Tibial nerve (tissue), 4 donors: ENCODE data around the gene CARD10. TPM values are rescaled to one million over a fixed set of nuclear protein-coding genes. Genes with fewer than 3 reads are reported as not detected.

Source experiments
- DNase-seq, 2 donors: peaks; one replicate each; pipeline ENCODE4 v3.0.0-alpha.2; 2019; ENCODE audit warnings: low spot score in 2 of 2
- H3K27ac ChIP-seq, 4 donors: fragments of 200-600 bp; sonication (generic) in 3 of 4; one replicate each; pipeline ENCODE4 v1.5.1; 2017 to 2019; ENCODE audit warnings: mild to moderate bottlenecking in 1 of 4
- H3K27me3 ChIP-seq, 2 donors: fragments of 200-600 bp; sonication (generic) in 1 of 2; one replicate each; pipeline versions ENCODE4 v1.5.1 to v1.6.0; 2017 to 2019
- H3K36me3 ChIP-seq, 3 donors: fragments of 200-600 bp; sonication (generic); one replicate each; pipeline ENCODE4 v1.5.1; 2018 to 2019
- H3K4me1 ChIP-seq, 4 donors: fragments of 200-600 bp; sonication (generic) in 3 of 4; one replicate each; pipeline ENCODE4 v1.5.1; 2017 to 2019
- H3K4me3 ChIP-seq, 4 donors: fragments of 200-600 bp; sonication (generic) in 3 of 4; one replicate each; pipeline ENCODE4 v1.5.1; 2017 to 2019; ENCODE audit warnings: mild to moderate bottlenecking in 1 of 4, moderate library complexity in 1 of 4
- H3K9me3 ChIP-seq, 4 donors: fragments of 200-600 bp; sonication (generic) in 3 of 4; one replicate each; pipeline ENCODE4 v1.5.1; 2017 to 2019
- EP300 ChIP-seq, 2 donors: sonication (generic); formaldehyde crosslinking; IDR thresholded peaks; one replicate each; pipeline ENCODE4 v1.6.1; 2017; ENCODE audit warnings: antibody characterized with exemption in 2 of 2, mild to moderate bottlenecking in 1 of 2
- POLR2A ChIP-seq, 2 donors: fragments of 450-650 bp; IDR thresholded peaks; one replicate each; pipeline ENCODE4 v1.6.1; 2017; ENCODE audit warnings: antibody characterized with exemption in 2 of 2, mild to moderate bottlenecking in 2 of 2, moderate library complexity in 2 of 2
- WGBS, 2 donors: methylation state at CpG; one replicate each; pipeline ENCODE4 v1.1.5; 2018; 5-methylcytosine and 5-hydroxymethylcytosine counted together
- total RNA-seq, 4 donors: library from RNA; depleted of rRNA; stranded (reverse); fragments of >200 nt; gene quantifications; one replicate each; pipeline ENCODE4 v1.1.0, GENCODE V29; 2016
- TF ChIP-seq, protein P1 (sequence below), 5 experiments: fragments of 200-600 bp in 3 of 5; fragments of 450-650 bp in 2 of 5; sonication (generic) in 3 of 5; IDR thresholded peaks; one replicate each; pipeline ENCODE4 v1.5.1; 2016 to 2019; ENCODE audit warnings: antibody characterized with exemption in 5 of 5, mild to moderate bottlenecking in 3 of 5, moderate library complexity in 2 of 5

The CARD10 gene
- total RNA-seq, 4 donors from 2014 or later = 12.5 to 21.6 (median 17.0) TPM

DNA sequence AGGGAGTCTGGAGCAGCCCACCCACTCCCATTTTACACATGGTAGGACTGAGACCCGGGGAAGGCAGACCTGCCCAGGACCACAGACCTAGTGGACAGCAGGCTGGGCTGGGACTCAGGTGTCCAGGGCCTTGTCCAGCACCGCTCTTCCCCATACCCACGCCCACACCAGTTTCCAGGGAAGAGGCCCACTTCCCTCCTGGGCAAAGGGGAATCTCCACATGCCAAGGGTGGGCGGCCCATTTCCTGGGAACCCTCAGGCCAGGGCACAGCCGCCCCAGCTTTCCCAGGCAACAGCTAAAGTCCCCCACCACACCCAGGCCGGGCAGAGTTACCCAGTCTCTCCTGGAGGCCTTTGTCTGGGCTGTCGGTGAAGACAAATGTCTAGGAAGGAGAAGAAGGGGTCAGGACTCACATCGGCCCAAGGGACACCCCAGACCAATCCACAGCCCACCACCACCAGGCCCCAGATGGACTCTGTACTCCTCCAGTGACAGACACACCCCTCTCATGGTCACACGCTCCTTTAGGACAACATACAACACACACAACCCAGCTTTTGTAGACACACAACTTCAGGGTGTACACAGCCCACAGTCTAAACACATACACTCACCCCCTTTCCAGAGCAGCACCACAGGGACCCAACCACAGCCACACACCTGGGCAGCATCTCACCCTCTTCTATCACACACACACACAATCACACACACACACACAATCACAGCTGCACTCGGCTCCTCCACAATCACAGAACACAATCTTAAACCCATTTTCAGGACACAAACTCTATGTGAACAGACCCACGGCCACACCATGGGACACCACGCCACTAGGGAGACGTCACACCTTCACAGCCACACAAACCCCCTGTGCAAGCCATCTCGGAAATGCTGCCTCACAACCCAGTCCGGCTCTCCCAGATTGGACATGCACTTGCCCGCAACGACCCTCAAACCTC, 38.5 kb downstream of the CARD10 start:
- DNase-seq = no peak
- Histone ChIP-seq H3K4me3 (no peak overlapping the region), H3K4me1 (peaks cover 0 to 11% (median 5%) of the 10 kb centered on the region in 4 donors), H3K27me3 (peaks cover 0 to 15% of the 10 kb centered on the region in 2 donors), H3K9me3 (no peaks in the 10 kb centered on the region), H3K27ac (no peak overlapping the region), H3K36me3 (peaks cover 0 to 7% (median 0%) of the 10 kb centered on the region in 3 donors)
- WGBS, 2 donors = 79 to 85% methylated on average over 17 of the region's 17 CpGs
- TF ChIP-seq, protein P1, sequence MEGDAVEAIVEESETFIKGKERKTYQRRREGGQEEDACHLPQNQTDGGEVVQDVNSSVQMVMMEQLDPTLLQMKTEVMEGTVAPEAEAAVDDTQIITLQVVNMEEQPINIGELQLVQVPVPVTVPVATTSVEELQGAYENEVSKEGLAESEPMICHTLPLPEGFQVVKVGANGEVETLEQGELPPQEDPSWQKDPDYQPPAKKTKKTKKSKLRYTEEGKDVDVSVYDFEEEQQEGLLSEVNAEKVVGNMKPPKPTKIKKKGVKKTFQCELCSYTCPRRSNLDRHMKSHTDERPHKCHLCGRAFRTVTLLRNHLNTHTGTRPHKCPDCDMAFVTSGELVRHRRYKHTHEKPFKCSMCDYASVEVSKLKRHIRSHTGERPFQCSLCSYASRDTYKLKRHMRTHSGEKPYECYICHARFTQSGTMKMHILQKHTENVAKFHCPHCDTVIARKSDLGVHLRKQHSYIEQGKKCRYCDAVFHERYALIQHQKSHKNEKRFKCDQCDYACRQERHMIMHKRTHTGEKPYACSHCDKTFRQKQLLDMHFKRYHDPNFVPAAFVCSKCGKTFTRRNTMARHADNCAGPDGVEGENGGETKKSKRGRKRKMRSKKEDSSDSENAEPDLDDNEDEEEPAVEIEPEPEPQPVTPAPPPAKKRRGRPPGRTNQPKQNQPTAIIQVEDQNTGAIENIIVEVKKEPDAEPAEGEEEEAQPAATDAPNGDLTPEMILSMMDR (IDR thresholded peaks at IDR 0.05) = no peak
- TF ChIP-seq POLR2A (IDR thresholded peaks at IDR 0.05) = no peak
- no peak for TF ChIP-seq EP300 (IDR thresholded peaks at IDR 0.05)

DNA sequence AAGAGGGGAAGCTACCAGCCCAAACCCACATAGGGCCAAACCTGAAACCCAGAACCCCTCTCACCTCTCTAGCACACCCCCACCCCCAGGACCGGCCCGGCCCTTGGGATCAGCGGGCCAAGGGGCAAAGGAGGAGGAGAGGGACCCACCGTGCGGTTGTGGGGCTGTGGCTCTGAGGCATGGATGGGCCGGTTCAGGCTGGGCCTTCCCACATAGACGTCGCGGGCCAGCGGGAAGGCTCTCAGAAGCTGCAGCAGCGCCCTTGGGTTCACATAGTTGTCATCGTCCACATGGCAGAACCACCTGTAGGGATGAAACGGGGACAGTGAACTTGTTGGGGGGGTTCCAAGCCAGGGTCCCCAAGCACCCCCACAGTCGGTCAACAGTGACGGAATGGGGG, 40.0 kb downstream of the CARD10 start:
- Histone ChIP-seq H3K4me1 (peaks cover 0 to 9% (median 3%) of the 10 kb centered on the region in 4 donors), H3K36me3 (peaks cover 0 to 15% (median 0%) of the 10 kb centered on the region in 3 donors), H3K4me3 (no peak overlapping the region), H3K9me3 (no peaks in the 10 kb centered on the region), H3K27me3 (peaks cover 0 to 21% of the 10 kb centered on the region in 2 donors), H3K27ac (no peak overlapping the region)
- TF ChIP-seq EP300 (IDR thresholded peaks at IDR 0.05) = no peak
- TF ChIP-seq, protein P1 (IDR thresholded peaks at IDR 0.05) = no peak
- no peak for TF ChIP-seq POLR2A (IDR thresholded peaks at IDR 0.05)
- DNase-seq = no peak
- WGBS, 2 donors = 76 to 82% methylated on average over 12 to 15 of the region's 15 CpGs

DNA sequence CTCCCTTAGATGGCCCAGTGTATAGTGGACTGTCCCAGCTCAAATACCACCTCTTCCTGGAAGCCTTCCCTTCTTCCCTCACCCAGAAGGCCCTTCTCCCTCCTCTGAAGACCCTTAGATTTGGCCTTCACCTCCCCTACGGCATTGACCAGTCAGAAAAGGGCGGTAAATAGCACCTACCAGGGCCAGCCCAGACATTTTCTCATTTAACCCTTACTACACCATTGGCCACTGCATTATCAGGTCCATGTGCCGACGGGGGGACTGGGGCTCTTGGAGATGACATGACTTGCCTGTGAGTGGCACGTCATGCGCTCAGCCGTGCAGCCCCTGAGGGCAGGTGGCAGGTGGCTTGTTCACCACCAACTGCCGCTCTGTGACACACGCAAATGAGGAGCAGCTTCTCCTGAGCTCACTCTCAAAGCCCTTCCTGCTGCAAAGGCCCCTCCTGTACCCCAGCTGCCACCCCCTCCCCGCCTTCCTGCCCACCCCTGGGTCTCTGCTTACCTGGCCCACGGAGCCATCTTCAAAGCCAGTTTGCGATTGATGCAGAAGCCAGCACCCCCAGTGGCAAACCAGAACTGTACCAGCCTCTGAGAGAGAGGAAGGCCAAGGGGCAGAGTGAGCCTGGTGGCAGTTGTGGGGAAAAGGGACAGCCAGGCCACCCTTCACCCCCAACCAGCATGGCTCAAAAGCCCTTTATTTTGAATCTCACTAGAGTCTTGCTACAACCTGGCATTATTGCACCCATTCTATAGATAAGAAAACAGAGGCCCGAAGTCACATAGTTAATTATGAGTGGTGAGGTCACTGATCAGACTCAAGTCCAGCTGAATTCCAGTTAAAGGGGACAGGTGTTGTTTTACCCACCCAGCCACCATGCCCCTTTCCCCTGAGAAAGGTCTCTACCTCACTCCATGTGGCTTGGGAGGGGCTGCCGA, 42.6 kb downstream of the CARD10 start:
- peaks cover 0 to 18% (median 0%) of the 10 kb centered on the region in 3 donors for H3K36me3 ChIP-seq
- no peak overlapping the region for H3K4me3 ChIP-seq
- H3K27me3 ChIP-seq = peaks cover 0 to 32% of the 10 kb centered on the region in 2 donors
- H3K9me3 ChIP-seq = no peaks in the 10 kb centered on the region
- no peak overlapping the region for H3K27ac ChIP-seq
- WGBS, 2 donors = 71% methylated on average over 14 of the region's 14 CpGs
- H3K4me1 ChIP-seq = no peaks in the 10 kb centered on the region
- TF ChIP-seq POLR2A (IDR thresholded peaks at IDR 0.05) = no peak
- TF ChIP-seq, protein P1 (IDR thresholded peaks at IDR 0.05) = no peak
- TF ChIP-seq EP300 (IDR thresholded peaks at IDR 0.05) = no peak
- no peak for DNase-seq

DNA sequence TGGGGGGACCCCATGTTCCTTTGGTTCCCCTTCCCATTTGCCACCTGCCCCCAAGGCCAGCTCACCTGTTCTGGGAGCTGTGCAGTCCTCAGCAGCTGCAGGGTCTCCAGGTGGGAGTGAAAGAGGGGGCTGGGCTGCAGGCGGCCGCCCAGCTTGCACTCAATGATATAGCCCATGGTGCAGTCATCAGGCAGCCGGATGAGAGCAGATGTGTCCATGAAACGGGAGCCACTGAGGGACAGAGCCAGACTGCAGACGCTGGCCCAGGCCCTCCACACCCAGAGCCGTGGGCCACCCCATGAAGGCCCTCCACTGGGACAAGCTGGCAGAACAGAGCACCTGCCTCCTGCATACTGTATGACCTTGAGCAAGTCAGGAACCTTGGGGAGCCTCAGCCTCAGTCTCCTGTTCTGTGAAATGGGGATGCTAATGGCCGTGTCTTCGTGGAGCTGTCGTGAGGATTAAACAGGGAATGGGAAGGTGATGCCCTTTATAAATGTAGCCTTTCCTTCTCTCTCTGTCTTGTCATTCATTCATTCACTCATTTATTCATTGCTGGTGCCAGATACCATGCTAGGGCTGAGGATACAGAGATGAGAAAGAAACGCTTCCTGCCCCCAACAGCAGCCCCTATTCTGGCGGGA, 44.6 kb downstream of the CARD10 start:
- Histone ChIP-seq H3K27ac (no peak overlapping the region), H3K4me3 (no peak overlapping the region), H3K27me3 (peaks cover 0 to 32% of the 10 kb centered on the region in 2 donors), H3K36me3 (peaks cover 0 to 18% (median 0%) of the 10 kb centered on the region in 3 donors), H3K9me3 (no peaks in the 10 kb centered on the region), H3K4me1 (no peaks in the 10 kb centered on the region)
- WGBS, 2 donors = 72 to 77% methylated on average over 11 of the region's 11 CpGs
- TF ChIP-seq, protein P1 (IDR thresholded peaks at IDR 0.05) = no peak
- no peak for TF ChIP-seq EP300 (IDR thresholded peaks at IDR 0.05)
- TF ChIP-seq POLR2A (IDR thresholded peaks at IDR 0.05) = no peak
- no peak for DNase-seq
